GM18870 (cell line): ENCODE results near the gene SLC15A2.

Source experiments
- ATAC-seq: cut with Tn5 transposase; IDR thresholded peaks from one replicate; pipeline ENCODE4 v1.9.1; 2021; ENCODE audit warnings: moderate library complexity; ENCODE audit not compliant: unreplicated experiment

Gene SLC15A2

GRCh38 chr3:121979734-121980449 is 85.7 kb downstream of the SLC15A2 start:
- peak; percentile 79 for ATAC-seq

- ATAC-seq: no peak
These were observed 86.2 kb downstream of the SLC15A2 start for GRCh38 chr3:121980450-121980796.

GRCh38 chr3:121981473-121981872 is 87.3 kb downstream of the SLC15A2 start:
- ATAC-seq: no peak

- ATAC-seq: no peak
These were observed 91.6 kb downstream of the SLC15A2 start for GRCh38 chr3:121985846-121986245.

GRCh38 chr3:121988146-121988545 is 93.9 kb downstream of the SLC15A2 start:
- no peak for ATAC-seq

GRCh38 chr3:121989943-121990342 is 95.7 kb downstream of the SLC15A2 start:
- ATAC-seq: no peak

GRCh38 chr3:121992601-121993560 is 98.7 kb downstream of the SLC15A2 start:
- ATAC-seq: peak; percentile 53
